GM18951 (cell line): ENCODE data around the gene FGR.

Experiments
- POLR2A ChIP-seq: IDR thresholded peaks from 4 replicates; pipeline ENCODE4 v1.6.1; 2011; ENCODE audit warnings: mild to moderate bottlenecking; ENCODE audit not compliant: insufficient read length, insufficient read depth; ENCODE audit errors: extremely low read depth
- in situ Hi-C: fragments of 300-500 bp; cut with MboI; formaldehyde crosslinking; loops from one replicate; pipeline ENCODE4 v1.12.0; 2022; ENCODE audit warnings: low sequenced_read_pairs, mixed read lengths, inconsistent platforms; ENCODE audit not compliant: unreplicated experiment

The FGR gene

DNA sequence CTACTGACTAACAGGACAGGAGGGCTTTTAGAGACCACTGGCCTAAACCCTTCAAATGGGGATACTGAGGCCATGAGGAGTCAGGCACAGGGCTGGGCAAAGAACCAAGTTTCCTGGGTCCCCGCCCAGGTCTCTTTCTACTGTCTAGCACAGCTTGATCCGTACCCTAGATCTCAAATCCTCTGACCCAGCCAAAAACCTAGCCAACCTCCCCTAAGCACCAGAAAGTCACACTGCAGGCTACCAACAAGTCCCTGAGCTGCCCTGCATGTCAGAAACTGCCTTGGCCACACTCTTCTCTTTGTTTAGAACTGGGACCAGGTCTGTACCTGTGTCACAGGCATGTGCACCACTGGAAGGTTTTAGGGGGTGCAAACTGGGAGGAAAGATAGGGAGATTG, 64.6 kb downstream of the FGR start:
- no peak for TF ChIP-seq POLR2A
- in situ Hi-C loops, result no loop called here

DNA sequence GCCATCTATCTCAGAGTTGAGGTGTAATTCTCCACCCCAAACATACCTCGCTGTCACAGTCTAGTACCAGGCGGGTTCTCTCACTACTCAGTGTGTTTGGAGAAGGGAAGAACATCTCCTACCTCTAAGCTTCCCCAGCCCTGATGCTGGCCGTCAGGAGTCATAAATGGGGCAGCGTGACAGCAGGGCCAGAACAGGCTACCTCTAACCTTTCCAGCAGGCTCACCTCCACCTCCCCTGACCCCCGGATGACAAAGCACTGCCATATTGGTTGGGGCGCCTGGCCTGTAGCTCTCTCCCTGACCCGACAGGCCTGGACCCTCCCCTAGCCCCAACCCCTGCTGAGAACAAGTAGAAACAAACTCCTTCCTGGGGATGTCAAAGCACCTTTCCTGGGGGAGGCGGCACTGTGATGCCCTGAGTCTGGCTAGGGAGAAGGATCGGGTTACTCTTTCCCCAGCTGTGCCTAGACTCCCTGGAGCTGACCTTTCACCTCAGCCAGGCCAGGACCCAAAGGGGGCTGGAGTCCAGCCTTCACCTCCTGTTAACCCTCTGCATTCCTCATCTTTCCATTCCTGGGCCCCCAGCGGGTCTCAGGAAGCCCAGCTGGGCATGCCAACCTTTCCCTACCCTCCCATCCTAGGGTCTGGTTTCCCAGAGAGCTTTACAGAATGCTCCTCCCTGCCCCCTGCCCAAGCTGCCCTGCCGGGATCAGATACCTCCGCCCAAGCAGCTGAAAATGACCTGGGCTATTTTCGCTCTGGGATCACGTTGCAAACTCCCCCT, 65.3 kb downstream of the FGR start:
- in situ Hi-C loops, result no loop called here
- no peak for TF ChIP-seq POLR2A

DNA sequence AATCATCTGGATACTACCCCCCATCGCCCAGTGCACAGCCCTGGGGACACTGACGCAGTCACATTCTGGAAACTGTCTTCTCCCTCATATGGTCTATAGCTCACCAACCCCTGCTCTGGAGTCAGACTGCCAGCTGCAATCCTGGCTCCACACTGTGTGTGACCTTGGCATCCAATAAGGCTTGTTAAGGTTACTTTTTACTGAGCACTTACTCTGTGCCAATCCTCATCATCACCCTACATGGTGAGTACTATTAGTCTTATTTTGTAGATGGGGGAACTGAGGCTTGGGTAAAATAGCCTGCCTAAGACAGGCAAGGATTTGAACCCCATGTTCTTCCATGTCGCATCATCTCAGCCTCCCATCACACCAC, 65.9 kb downstream of the FGR start:
- in situ Hi-C loops, result no loop called here
- no peak for TF ChIP-seq POLR2A

DNA sequence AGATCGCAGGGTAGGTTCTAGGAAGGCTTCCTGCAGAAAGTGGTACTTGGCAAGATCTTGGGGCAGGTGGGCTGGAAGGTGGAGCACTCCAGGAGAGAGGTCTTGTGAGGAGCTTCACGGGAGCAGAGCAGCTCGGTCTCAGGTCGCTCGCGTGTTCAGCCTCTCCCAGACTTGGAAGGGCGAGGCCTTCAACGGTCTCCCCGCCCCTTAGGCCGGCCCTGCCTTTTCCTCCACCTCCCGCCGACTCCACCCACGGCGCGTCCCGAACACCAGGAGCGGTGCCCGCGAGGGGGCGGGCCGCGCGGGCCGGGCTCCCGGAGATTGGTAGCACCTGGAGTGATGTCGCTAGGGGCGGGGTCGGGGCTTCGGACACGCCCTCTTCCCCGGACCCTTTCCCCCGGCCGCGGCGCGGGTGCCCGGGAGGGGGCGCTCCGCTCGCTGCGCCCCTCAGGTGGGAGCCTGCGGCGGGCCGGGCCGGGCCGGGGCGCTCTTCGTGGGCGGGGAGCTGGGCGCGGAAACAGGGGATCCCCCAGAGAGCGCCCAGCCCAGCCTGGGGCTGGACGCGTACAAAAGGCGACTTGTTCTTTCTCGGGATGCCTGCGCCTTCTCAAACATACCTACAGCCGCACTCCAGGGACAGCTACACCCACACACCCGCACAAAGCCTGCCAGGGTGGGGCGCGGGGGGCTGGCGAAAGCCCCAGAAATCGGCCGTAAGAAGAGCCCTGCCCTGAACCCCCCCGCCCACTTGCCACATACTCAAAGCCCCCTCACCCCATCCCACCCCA, 66.5 kb downstream of the FGR start:
- in situ Hi-C loops, result no loop called here
- TF ChIP-seq POLR2A, result peak; percentile 11

DNA sequence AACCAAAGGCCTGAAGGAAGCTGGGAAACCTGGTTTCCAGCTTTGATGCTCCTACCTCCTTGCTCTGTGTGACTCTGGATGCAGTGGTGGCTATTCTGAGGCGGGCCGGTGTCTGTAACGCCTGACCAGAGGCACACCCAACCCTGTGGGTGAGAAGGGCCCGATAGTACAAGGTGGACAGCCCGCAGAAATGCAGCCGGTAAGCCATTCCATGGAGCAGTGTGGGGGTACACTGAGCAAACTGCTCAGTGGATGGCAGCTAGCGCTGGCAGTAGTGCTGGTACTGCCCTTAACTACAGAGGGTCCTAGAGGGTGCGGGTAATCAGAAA, 67.0 kb downstream of the FGR start:
- in situ Hi-C loops, result no loop called here
- TF ChIP-seq POLR2A, result no peak

DNA sequence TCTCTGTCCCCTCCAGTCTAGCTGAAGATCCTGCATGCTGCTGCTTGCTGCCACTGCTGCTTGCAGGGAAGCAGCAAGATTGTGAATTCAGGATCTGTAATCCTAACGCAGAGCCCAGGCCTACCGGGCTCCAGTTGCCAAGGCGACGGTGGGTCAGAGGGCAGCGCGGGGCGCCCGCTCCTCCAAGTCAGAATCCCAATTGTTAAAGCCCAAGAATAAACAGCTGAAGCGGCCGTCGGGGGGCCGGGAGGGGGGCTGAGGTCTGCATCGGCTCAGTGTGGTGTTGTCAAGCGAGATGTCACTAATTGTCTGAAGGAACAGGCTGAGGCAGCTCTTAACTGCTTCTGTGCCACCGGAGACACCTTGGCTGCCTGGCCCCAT, 67.8 kb downstream of the FGR start:
- TF ChIP-seq POLR2A, result no peak
- in situ Hi-C loops, result no loop called here

DNA sequence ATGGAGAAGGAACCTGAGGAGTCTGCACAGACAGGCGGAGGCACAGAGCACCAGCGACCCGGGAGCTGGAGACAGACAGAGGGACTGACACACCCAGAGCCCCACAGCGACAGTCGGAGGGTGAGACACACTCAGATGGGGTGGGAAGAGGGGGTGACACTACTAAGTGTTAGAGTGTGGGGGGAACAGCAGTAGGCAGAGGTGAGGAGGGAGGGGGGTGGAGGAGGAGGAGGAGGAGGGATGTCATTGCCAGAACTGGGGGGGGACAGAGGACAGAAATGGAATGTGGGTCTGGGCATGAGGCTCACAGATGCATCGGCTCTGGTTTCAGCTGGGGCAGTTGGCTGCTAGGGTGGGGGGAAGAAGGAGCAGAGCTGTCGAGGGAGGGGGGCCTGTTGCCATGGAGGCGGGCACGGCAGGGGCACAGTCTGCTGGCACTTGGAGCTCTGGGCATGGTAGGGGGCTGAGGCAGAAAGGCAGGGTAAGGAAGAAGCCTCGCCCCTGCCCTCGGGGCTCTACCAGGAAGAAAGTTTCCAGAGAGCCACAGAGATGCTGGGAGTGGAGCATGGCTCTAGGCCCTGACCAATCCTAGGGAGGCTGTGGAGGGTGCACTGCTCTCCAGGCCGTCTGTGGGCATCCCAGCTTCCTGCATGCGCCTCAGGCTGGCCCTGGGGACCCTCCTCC, 68.4 kb downstream of the FGR start:
- in situ Hi-C loops, result no loop called here
- no peak for TF ChIP-seq POLR2A

DNA sequence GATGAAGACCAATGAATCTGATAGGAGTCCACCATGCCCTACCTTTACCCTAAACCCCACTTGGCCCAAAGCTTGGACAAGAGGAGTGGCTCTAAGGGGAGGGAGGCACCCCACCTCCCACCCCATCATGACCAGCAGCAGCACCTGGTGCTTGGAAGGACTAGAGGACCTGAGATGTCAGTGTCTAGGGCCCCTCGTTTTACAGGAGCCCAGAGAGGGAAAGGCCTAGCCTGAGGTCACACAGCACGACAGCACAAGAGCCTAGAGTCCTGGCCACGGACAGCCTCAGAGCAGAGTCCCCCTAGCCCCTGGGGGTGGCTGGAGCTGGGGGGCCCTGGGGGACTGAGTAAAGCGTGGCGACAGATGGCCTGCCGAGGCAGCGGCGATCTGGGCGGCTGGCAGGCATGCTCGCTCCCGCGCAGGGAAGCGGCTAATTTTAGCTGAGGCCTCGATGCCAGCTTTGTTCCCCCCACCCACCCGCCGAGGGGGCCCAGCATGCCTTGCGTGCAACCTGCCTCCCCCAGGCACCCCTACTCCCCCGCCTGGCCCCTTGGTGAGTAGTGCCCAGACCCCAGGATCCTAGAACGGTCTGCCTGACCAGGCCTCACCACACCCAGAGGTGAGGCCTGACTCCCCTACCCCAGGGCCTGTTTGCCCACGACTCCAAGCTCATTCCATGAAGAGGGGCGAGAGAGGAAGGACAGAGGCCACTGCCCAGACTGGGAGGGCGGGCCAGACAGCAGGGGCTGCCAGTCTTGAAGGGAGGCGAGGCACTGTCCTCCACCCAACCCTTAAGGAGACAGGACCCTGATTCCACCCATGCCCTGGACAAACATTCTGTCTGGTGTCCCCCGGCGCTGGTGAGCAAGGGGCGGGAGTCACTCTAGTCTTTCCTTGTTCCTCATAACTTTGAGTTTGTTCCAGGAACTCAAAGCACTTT, 70.0 kb downstream of the FGR start:
- no peak for TF ChIP-seq POLR2A
- in situ Hi-C loops, result no loop called here

DNA sequence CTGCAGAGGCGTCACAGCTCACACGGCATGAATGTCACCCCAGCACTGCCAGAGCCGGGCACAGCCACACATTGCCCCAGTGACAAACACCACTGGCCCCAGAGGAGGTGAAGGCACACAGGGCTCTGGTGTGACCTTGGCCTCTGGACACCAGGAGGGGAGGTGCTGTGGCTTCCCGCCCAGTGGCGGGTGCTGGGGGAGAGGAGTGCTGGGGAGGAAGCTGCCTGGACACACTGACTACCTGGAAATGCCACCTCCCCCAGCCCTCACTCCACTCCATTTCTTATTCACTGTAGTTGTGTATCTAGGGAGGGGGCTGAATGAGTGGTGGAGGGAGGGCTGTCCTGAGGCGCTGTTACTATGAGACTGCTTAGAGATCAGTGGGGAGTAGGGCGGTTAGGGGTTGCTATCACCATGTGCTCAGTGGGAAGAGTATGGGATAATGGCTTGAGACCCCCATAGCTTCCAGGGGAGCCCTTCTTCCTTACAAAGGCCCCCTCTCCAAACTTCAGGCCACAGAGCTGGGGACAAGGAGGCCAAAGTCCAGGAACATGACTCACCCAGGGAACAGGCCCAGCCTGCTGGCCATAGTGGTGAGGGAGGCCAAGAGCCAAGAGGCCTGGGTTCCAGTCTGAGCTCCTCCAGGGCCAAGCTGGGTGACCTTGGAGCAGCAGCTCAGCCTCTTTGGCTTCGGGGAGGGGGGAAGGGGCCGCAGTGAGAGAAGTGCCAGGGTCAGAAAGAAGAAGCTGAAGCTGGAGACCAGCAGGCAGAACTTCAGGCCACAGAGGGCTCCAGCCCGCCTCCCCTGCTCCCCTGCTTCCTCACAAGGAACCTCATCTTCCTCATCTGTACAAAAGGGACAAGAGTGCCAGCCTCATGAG, 71.2 kb downstream of the FGR start:
- no peak for TF ChIP-seq POLR2A
- in situ Hi-C loops, result no loop called here

DNA sequence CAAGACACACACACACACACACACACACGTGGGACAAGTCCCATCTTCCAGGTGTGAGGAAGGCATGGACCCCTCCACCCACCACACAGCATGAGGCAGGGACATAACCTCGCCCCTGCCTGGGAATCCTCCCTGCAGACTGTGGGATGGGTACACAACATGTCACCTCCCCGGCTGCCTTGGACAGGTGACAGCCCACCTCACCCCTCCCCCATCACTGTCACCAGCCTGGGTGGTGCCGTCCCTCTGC, 71.7 kb downstream of the FGR start:
- in situ Hi-C loops, result no loop called here
- TF ChIP-seq POLR2A, result no peak

DNA sequence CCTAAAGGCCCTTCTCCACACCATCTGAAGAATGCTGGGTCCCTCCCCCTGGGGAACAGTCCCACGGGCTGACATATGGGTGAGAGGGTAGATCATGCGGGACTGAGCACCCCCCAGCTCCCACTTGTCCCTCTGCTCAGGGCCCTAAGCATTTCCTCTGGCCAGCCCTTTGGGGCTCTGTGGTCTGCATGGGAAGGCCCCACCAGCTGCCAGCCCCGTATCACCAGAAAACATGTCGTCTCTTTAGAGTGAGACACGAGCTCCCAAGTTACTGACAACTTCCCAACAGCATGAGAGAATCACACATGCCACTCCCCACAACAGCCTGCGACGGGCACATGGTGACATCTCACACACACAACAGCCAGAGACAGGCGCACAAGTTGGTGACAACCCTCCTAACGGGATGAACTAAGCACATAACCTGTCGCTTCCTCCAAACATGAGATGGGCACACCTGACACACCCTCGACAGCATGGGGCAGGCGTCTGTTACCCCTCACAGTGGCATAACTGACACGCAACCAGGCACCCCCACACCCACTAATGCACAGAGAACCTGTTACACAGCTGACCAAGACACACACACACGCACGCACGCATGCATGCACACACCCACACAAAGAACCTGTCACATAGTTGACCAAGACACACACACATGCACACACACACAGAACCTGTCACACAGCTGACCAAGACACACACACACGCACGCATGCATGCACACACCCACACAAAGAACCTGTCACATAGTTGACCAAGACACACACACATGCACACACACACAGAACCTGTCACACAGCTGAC, 72.2 kb downstream of the FGR start:
- no peak for TF ChIP-seq POLR2A
- in situ Hi-C loops, result no loop called here
